Omental fat pad (tissue), 4 donors: Measurements from ENCODE around the gene CLDN11. TPM values are rescaled to one million over a fixed set of nuclear protein-coding genes. Genes with fewer than 3 reads are reported as not detected.

ENCODE experiments used
- ATAC-seq: fragments of 150-250 bp; one replicate; pipeline ENCODE4 v1.9.1; 2016; ENCODE audit warnings: mild to moderate bottlenecking, moderate library complexity; ENCODE audit not compliant: low FRiP score
- DNase-seq: peaks from one replicate; pipeline ENCODE4 v3.0.0-alpha.2; 2019; ENCODE audit warnings: low spot score
- total RNA-seq, 4 donors: library from RNA; depleted of rRNA; stranded (reverse); fragments of >200 nt; gene quantifications; one replicate each; pipeline ENCODE4 v1.1.0, GENCODE V29; 2016
- TF ChIP-seq, protein P1 (sequence below), 3 donors: fragments of 450-650 bp; IDR thresholded peaks; one replicate each; pipeline ENCODE4 v1.5.1; 2016 to 2017; ENCODE audit warnings: antibody characterized with exemption in 3 of 3, mild to moderate bottlenecking in 3 of 3, moderate library complexity in 2 of 3

Gene CLDN11
- total RNA-seq, 4 donors from 2014 or later, result 24.6 to 57.6 (median 47.8) TPM

DNA sequence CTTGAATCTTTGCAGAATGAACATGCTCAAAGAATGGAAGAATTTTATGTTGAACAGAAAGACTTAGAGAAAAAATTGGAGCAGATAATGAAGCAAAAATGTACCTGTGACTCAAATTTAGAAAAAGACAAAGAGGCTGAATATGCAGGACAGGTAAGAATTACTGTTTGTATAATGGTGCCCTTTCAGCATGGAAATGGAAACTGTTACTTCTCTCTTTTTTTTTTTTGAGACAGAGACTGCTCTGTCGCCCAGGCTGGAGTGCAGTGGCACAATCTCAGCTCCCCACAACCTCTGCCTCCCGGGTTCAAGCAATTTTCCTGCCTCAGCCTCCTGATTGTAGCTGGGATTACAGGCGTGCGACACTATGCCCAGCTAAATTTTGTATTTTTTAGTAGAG is 27.6 kb upstream of the CLDN11 start:
- no peak for ATAC-seq
- no peak for DNase-seq
- TF ChIP-seq, protein P1, sequence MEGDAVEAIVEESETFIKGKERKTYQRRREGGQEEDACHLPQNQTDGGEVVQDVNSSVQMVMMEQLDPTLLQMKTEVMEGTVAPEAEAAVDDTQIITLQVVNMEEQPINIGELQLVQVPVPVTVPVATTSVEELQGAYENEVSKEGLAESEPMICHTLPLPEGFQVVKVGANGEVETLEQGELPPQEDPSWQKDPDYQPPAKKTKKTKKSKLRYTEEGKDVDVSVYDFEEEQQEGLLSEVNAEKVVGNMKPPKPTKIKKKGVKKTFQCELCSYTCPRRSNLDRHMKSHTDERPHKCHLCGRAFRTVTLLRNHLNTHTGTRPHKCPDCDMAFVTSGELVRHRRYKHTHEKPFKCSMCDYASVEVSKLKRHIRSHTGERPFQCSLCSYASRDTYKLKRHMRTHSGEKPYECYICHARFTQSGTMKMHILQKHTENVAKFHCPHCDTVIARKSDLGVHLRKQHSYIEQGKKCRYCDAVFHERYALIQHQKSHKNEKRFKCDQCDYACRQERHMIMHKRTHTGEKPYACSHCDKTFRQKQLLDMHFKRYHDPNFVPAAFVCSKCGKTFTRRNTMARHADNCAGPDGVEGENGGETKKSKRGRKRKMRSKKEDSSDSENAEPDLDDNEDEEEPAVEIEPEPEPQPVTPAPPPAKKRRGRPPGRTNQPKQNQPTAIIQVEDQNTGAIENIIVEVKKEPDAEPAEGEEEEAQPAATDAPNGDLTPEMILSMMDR (IDR thresholded peaks at IDR 0.05), result no peak

DNA sequence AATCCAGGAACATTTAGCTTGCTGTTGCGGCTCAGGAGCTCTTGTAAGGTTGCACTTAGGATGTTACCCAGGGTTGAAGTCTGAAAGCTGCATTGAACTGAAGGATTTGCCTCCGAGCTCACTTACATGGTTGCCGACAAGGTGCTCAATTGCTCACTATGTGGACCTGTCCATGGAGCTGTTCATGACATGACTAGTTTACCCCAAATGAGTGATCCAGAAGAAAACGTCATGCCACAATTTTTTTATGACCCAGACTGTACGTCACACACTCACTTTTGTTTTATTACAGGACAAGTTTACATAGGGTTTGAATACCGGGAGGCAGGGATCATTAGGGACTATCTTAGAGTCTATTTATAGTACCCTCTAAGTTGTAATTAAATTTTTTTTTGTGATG is 21.0 kb upstream of the CLDN11 start:
- no peak for DNase-seq
- TF ChIP-seq, protein P1 (IDR thresholded peaks at IDR 0.05), result no peak
- ATAC-seq, result no peak

DNA sequence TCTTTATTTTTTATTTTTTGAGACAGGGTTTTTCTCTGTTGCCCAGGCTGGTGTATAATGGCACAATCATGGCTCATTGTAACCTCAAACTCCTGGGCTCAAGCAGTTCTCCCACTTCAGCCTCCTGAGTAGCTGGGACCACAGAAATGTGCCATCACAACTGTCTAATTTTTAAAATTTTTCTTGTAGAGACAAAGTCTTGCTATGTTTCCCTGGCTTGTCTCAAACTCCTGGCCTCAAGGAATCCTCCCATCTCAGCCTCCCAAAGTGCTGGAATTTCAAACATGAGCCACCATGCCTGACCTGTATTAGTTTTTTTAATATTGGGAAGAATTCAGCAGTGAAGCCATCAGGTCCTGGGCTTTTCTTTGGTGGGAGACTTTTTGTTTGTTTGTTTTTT is 13.6 kb upstream of the CLDN11 start:
- ATAC-seq (no peak), DNase-seq (no peak)
- TF ChIP-seq, protein P1 (IDR thresholded peaks at IDR 0.05), result no peak

DNA sequence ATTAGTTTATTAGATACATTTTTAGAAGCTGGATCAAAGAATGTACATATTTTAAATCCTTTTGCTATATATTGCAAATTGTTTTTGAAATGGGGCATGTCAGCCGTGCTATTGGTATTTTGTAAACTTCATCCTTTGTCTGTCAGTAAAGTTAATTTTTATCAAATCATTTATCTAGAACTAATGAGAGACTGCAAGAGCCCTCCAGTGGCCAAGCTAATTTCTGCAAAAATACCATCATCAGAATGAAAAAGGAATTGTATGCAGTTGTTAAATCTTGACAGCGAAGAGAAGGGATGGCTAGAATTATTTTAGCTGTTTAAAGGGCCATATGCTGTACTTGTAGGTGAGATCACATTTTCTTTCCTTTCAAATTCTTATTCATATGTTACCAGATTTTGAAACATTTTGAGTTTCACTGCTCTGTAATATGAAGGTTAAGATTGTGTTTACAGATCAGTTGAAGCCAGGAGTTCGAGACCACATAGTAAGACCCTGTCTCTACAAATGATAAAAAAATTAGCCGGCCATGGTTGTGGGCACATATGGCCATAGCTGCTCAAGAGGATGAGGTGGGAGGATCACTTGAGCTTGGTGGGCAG is 8.1 kb upstream of the CLDN11 start:
- DNase-seq (no peak), ATAC-seq (no peak)
- TF ChIP-seq, protein P1 (IDR thresholded peaks at IDR 0.05), result no peak

DNA sequence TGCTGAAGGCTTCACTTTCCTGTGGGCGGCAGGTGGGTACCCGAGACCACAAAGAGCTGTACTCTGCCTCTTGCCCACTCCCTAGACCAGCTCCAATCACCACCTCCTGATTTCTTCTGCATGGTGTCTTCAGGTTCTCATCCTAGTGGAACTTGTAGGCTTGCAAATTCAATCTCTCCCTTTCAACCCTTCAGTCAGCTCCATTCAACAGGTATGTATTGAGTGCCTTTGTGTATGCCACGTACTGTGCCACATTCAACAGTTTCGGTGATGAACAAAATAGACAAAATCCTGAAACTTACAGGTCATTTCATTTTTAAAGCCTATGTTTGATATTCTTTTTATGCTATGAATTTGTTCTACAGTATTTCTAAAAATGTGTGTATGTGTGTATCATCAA is 5.4 kb upstream of the CLDN11 start:
- no peak for ATAC-seq
- no peak for DNase-seq
- TF ChIP-seq, protein P1 (IDR thresholded peaks at IDR 0.05), result no peak

DNA sequence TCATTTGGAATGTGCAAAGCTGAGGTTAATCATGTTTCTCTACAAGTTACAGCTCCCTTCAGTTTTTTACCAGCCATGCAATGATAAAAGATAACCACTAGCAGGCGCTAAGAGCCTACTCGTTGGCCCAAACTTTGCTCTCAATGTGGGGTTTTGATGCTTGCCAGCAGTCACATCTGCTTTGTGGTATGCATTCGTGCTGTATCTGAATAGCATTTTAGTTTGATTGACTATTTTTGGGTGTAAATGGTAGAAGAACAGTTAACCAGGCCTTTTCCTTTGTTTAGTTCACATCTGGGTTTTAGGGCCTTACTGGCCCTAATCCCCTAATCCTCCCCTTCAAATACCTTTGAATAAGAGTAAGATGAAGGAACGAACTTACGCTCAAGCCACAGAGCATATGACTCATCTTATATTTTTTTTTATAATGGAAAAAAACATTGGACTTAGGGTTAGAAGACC is 4.4 kb upstream of the CLDN11 start:
- TF ChIP-seq, protein P1 (IDR thresholded peaks at IDR 0.05), result peak in 2 of 3 donors; percentile 47 to 80
- peak; percentile 64 for ATAC-seq
- DNase-seq, result no peak

DNA sequence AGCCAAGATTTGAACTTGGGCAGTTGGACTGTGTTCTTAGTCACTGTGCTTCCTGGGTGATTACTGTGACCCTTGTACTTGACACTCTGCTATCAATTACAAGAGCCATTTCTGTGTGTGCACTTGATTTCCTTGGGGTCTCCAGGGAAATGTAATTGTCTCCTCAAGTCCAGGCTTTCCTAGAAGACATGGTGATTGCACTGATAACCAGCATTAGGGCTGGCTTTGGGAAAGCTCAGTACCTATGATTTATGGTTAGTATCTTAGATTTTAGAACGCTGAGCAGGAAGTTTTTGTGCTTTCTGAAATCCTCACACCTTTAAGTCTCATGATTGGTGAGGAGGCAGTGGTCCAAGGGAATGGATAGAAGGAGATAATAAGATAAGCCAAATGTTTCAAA is 1.6 kb upstream of the CLDN11 start:
- ATAC-seq, result no peak
- TF ChIP-seq, protein P1 (IDR thresholded peaks at IDR 0.05), result no peak

More for the DNA sequence above, 1.6 kb upstream of the CLDN11 start:
- no peak for DNase-seq
